ENCODE measurements around the gene ANKRD36C.
"Not testable (repeated sequence)": the region's sequence is repeated elsewhere in the genome, so short reads cannot be mapped to it uniquely, and the experiment has no call there.

Gene ANKRD36C

DNA sequence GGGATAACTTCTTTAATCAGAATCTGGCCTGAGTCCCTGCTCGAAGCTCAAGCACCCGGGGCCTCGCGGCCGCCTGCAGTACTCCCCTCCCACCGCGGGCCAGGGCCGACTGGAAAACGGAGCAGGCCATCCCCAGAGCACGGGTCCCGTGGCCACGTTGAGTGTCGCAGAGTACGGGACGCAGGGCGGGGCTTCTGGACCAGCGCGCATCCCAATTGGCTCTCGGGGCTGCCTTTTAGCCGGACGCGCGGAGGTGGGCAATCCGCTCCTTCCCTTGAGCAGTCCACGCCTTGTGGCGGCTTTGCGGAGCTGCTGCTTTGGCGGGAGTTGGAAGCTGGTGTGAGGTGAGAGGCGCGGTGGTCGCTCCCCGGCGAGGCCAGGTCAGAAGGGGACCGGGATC is 202.2 kb downstream of the ANKRD36C start:
- not testable (repeated sequence) for H3K4me3 ChIP-seq (ENCODE audit: low read length); H3K36me3 ChIP-seq (ENCODE audit: insufficient read depth, low read length); H3K4me1 ChIP-seq (ENCODE audit: insufficient read depth, low read length); H3K27me3 ChIP-seq (ENCODE audit: insufficient read depth, low read length); H3K9ac ChIP-seq (ENCODE audit: low read depth, low read length); H3K27ac ChIP-seq (ENCODE audit: low read depth, low read length); H3K9me3 ChIP-seq (ENCODE audit: insufficient read depth, low read depth, low read length)
- WGBS, result no CpG with 5 or more reads among the region's 34 CpGs

DNA sequence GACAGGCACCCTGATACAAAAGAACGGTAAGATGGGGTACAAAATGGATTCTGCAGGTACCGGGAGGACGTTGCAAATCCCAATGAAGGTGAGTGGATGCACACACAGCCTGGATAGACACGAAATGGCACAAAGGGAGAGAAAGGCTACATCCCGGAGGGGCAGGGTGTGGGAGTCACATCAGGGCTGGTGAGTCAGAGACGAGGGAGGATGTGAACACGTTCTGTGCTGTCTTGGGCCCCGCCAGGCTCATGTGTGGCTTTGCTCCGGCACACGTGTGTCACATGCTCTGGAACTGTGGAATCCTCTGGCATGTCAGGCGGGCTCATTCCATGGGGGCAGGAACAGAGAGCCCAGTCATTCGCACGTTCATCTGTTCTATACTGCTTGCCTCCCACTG is 203.0 kb downstream of the ANKRD36C start:
- not testable (repeated sequence) for H3K36me3 ChIP-seq (ENCODE audit: insufficient read depth, low read length); H3K4me1 ChIP-seq (ENCODE audit: insufficient read depth, low read length); H3K9ac ChIP-seq (ENCODE audit: low read depth, low read length); H3K4me3 ChIP-seq (ENCODE audit: low read length); H3K27me3 ChIP-seq (ENCODE audit: insufficient read depth, low read length); H3K9me3 ChIP-seq (ENCODE audit: insufficient read depth, low read depth, low read length); H3K27ac ChIP-seq (ENCODE audit: low read depth, low read length)
- no CpG with 5 or more reads among the region's 13 CpGs for WGBS

Measured in HUES64 (cell line).